ENCODE results near the gene ZNF212.

DNA sequence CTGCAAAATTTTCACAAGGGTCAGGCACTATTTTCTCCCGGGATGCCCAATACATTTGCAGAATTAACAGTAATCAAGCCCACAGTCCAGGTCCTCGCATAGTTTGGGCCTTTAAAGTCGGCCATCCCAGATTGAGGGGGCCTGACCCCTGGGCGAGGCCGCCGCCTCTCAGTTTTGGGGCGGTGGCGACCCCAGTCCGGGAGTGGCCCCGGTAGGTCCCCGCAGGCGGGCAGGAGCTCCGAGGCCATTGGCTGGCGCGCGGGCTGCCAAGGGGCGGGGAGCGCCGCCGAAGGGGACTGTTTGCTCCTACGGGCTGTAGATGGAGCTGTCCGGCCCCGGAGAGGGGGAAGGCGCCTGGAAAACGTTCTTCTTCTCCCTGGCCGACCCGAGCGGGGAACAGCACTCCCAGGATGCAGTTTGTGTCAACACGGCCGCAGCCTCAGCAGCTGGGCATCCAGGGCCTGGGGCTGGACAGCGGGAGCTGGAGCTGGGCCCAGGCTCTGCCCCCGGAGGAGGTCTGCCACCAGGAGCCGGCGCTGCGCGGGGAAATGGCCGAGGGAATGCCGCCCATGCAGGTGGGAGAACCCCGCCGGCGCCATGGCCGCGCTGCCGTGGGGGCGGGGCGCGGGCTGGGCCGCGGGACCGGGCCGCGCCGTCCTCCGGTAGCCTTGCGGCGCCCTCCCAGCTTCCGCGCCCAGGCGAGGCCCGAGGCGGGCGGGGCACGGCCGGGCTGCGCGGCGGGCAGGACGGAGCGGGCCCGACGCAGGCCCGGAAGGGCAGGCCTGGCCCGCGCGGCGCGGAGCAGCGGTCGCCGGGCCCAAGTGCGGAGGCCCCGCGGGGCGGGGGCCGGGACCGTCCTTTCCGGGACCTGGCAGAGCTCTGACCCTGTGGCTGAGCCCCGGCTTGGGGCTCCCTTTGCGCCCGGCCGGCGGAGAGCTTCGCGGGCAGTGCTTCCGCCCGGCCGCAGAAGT, 44.0 kb upstream of the ZNF212 start, which contains the start of gene ZNF282:
- TF ChIP-seq POLR2A (IDR thresholded peaks at IDR 0.05; ENCODE audit: low read length) (peak; percentile 73), GATA1 (IDR thresholded peaks at IDR 0.05; ENCODE audit: low read depth, low read length) (no peak)
